Neural cell (in vitro differentiated cells): Measurements from ENCODE around the gene NHERF2. TPM values are rescaled to one million over a fixed set of nuclear protein-coding genes. Genes with fewer than 3 reads are reported as not detected.
"Not testable (repeated sequence)": the region's sequence is repeated elsewhere in the genome, so short reads cannot be mapped to it uniquely, and the experiment has no call there.

ENCODE experiments used
- H2AFZ ChIP-seq: fragments of 200-600, 300-800 bp; sonication (generic), shearing (Covaris generic); 2 replicates; pipeline ENCODE4 v1.6.0; 2014; ENCODE audit warnings: low read depth, mild to moderate bottlenecking, antibody characterized with exemption, low read length, moderate library complexity
- H3F3A ChIP-seq: fragments of 200-600 bp; shearing (Covaris generic); 2 replicates; pipeline ENCODE4 v1.6.1; 2016; ENCODE audit warnings: mild to moderate bottlenecking, moderate library complexity, mixed read lengths, antibody characterized with exemption, low read length; ENCODE audit not compliant: insufficient read depth, poor library complexity, severe bottlenecking
- H3K27ac ChIP-seq: fragments of 200-600, 300-800 bp; sonication (generic), shearing (Covaris generic); 2 replicates; pipeline ENCODE4 v1.5.1; 2014; ENCODE audit warnings: mild to moderate bottlenecking, low read length, moderate library complexity
- H3K27me3 ChIP-seq: fragments of 300-800, 200-600 bp; sonication (generic), shearing (Covaris generic); 2 replicates; pipeline ENCODE4 v1.6.0; 2014; ENCODE audit warnings: mild to moderate bottlenecking, low read depth, low read length, moderate library complexity; ENCODE audit not compliant: insufficient read depth
- H3K36me3 ChIP-seq: fragments of 300-800, 200-600 bp; sonication (generic), shearing (Covaris generic); 2 replicates; pipeline ENCODE4 v1.5.1; 2014; ENCODE audit warnings: mild to moderate bottlenecking, antibody characterized with exemption, low read length, moderate library complexity; ENCODE audit not compliant: insufficient read depth
- H3K4me2 ChIP-seq: fragments of 300-800, 200-600 bp; sonication (generic), shearing (Covaris generic); 2 replicates; pipeline ENCODE4 v1.6.0; 2014; ENCODE audit warnings: mild to moderate bottlenecking, low read length
- H3K4me3 ChIP-seq: fragments of 300-800, 200-600 bp; sonication (generic), shearing (Covaris generic); 2 replicates; pipeline ENCODE4 v1.5.1; 2014; ENCODE audit warnings: mild to moderate bottlenecking, low read length, moderate library complexity
- H3K79me2 ChIP-seq: fragments of 200-600 bp; shearing (Covaris generic); replicated peaks from 2 replicates; pipeline ENCODE4 v1.6.0; 2014; ENCODE audit warnings: mild to moderate bottlenecking, low read length, moderate library complexity; ENCODE audit not compliant: insufficient read depth
- H3K9ac ChIP-seq: fragments of 300-800, 200-600 bp; sonication (generic), shearing (Covaris generic); 2 replicates; pipeline ENCODE4 v1.6.1; 2016; ENCODE audit warnings: mild to moderate bottlenecking, low read length, mixed read lengths
- H3K9me2 ChIP-seq: fragments of 200-600 bp; shearing (Covaris generic); 2 replicates; pipeline ENCODE4 v1.6.1; 2016; ENCODE audit warnings: mild to moderate bottlenecking, low read length, mixed read lengths; ENCODE audit not compliant: insufficient read depth
- H3K9me3 ChIP-seq: fragments of 200-600, 300-800 bp; sonication (generic), shearing (Covaris generic); 2 replicates; pipeline ENCODE4 v1.6.1; 2016; ENCODE audit warnings: mild to moderate bottlenecking, mixed run types, low read length, moderate library complexity, mixed read lengths
- H4K20me1 ChIP-seq: fragments of 200-600 bp; shearing (Covaris generic); 2 replicates; pipeline ENCODE4 v1.6.1; 2016; ENCODE audit warnings: mild to moderate bottlenecking, mixed run types; ENCODE audit not compliant: insufficient read depth
- EP300 ChIP-seq: fragments of 450-650 bp; conservative IDR thresholded peaks from 2 replicates; pipeline ENCODE4 v1.6.1; 2014; ENCODE audit warnings: antibody characterized with exemption, mild to moderate bottlenecking, moderate library complexity; ENCODE audit not compliant: poor library complexity, severe bottlenecking
- EZH2 ChIP-seq: fragments of 200-600, 300-800 bp; shearing (Covaris generic), sonication (generic); IDR thresholded peaks from 2 replicates; pipeline ENCODE4 v1.6.1; 2014; ENCODE audit warnings: antibody characterized with exemption, low read length, borderline replicate concordance, mild to moderate bottlenecking; ENCODE audit not compliant: insufficient read depth, poor library complexity, severe bottlenecking
- MXI1 ChIP-seq: fragments of 450-650 bp; conservative IDR thresholded peaks from 2 replicates; pipeline ENCODE4 v1.6.1; 2014; ENCODE audit warnings: antibody characterized with exemption, mild to moderate bottlenecking; ENCODE audit not compliant: poor library complexity, severe bottlenecking
- POLR2AphosphoS5 ChIP-seq: IDR thresholded peaks from 2 replicates; pipeline ENCODE4 v1.6.1; 2012
- RAD21 ChIP-seq: fragments of 450-650 bp; conservative IDR thresholded peaks from 2 replicates; pipeline ENCODE4 v1.6.1; 2014; ENCODE audit warnings: antibody characterized with exemption, mild to moderate bottlenecking, moderate library complexity
- REST ChIP-seq: IDR thresholded peaks from 2 replicates; pipeline ENCODE4 v1.6.1; 2012; ENCODE audit warnings: borderline replicate concordance
- SMC3 ChIP-seq: fragments of 450-650 bp; conservative IDR thresholded peaks from 2 replicates; pipeline ENCODE4 v1.6.1; 2014; ENCODE audit warnings: antibody characterized with exemption, mild to moderate bottlenecking, moderate library complexity; ENCODE audit not compliant: poor library complexity
- TAF1 ChIP-seq: IDR thresholded peaks from 2 replicates; pipeline ENCODE4 v1.6.1; 2012; ENCODE audit warnings: low read depth
- polyA plus RNA-seq: library from polyadenylated mRNA; depleted of rRNA; stranded (reverse); fragments of >200 nt; gene quantifications from 2 replicates; pipeline ENCODE4 v1.2.3, GENCODE V29; 2014
- TF ChIP-seq, protein P1 (sequence below): fragments of 450-650 bp; IDR thresholded peaks from 2 replicates; pipeline ENCODE4 v1.5.1; 2014; ENCODE audit warnings: antibody characterized with exemption, mild to moderate bottlenecking, moderate library complexity; ENCODE audit not compliant: poor library complexity, severe bottlenecking

Gene NHERF2
- polyA plus RNA-seq, 1 donor from 2014 or later, result 3.4 TPM

DNA sequence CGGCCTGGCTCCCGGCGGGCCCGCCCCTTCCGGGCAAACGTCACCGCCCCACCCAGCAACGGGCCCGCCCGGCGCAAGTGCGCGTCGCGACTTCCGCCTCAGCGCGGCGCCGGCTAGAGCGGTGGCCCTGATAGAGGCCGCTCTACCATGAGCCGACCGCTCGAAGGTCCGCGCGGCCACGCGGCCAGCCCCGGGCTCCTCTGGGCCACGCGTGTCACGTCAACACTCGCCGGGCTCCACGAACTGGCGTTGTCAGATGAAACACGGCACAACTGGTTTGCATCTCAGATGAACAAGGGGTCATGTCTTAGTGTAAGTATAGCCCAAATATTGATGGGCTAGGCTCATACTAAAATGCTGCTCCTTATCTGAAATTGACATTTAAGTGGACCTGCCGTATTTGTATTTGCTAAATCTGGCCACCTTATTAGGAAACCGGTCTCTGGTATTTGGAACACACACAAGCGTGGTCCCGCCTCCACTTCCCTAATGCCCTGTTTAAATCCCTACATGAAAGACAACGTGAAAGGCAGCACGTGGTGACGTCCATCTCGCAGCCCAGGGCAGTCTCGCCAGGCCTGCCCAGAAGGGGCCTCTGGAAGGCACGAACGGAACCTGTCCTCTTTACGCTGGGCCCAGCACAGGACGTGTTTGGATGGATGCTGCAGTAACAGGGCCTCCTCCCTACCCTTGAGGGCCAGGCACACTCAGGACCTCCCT lies 16.8 kb upstream of the NHERF2 start, which contains the start of gene ZNF598:
Gene ZNF598 (minus strand): TSS at position 31 of the 720 bp plus-strand sequence.
- Histone ChIP-seq H3K9ac (peak within 1 kb of the TSS; percentile 89), H4K20me1 (peaks cover 5% of the 10 kb centered on the region), H3K4me2 (peak within 1 kb of the TSS; percentile 100), H3K79me2 (peaks cover 46% of the 10 kb centered on the region), H3K9me2 (no peaks in the 10 kb centered on the region), H3K36me3 (no peaks in the 10 kb centered on the region), H2AFZ (peak within 1 kb of the TSS; percentile 81), H3K27me3 (no peaks in the 10 kb centered on the region), H3K27ac (peak within 1 kb of the TSS; percentile 87), H3K9me3 (no peaks in the 10 kb centered on the region), H3F3A (no peaks in the 10 kb centered on the region), H3K4me3 (peak within 1 kb of the TSS; percentile 87)
- TF ChIP-seq POLR2AphosphoS5 (peak; percentile 85), SMC3 (peak; percentile 20), EZH2 (no peak), REST (peak; percentile 33), EP300 (peak; percentile 49), MXI1 (peak; percentile 94), RAD21 (no peak), TAF1 (peak; percentile 2)
- TF ChIP-seq, protein P1, sequence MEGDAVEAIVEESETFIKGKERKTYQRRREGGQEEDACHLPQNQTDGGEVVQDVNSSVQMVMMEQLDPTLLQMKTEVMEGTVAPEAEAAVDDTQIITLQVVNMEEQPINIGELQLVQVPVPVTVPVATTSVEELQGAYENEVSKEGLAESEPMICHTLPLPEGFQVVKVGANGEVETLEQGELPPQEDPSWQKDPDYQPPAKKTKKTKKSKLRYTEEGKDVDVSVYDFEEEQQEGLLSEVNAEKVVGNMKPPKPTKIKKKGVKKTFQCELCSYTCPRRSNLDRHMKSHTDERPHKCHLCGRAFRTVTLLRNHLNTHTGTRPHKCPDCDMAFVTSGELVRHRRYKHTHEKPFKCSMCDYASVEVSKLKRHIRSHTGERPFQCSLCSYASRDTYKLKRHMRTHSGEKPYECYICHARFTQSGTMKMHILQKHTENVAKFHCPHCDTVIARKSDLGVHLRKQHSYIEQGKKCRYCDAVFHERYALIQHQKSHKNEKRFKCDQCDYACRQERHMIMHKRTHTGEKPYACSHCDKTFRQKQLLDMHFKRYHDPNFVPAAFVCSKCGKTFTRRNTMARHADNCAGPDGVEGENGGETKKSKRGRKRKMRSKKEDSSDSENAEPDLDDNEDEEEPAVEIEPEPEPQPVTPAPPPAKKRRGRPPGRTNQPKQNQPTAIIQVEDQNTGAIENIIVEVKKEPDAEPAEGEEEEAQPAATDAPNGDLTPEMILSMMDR, result peak; percentile 34

DNA sequence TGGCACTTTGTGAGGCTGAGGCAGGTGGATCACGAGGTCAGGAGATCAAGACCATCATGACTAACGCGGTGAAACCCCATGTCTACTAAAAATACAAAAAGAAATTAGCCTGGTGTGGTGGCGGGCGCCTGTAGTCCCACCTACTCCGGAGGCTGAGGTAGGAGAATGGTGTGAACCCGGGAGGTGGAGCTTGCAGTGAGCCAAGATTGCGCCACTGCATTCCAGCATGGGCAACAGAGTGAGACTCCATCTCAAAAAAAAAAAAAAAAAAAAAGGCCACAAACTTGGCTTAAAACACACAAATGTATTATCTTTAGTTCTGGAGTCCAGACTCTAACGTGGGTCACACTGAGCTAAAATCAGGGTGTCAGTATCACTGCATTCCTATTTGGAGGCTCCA lies 15.0 kb upstream of the NHERF2 start:
- not testable (repeated sequence) for H3K27ac ChIP-seq, H3K9ac ChIP-seq, H3F3A ChIP-seq, H3K9me3 ChIP-seq, H3K9me2 ChIP-seq, H4K20me1 ChIP-seq, H3K4me2 ChIP-seq, H3K27me3 ChIP-seq, H3K4me3 ChIP-seq, H2AFZ ChIP-seq, H3K36me3 ChIP-seq
- H3K79me2 ChIP-seq, result peaks cover 32% of the 10 kb centered on the region
